ENCODE measurements around the gene LOXHD1.

LOXHD1 gene

GRCh38 chr18:46448347-46448746, 208.7 kb downstream of the LOXHD1 start:
- DNase-seq (ENCODE audit: low spot score): no peak

- no peak for DNase-seq (ENCODE audit: low spot score)
Observed at GRCh38 chr18:46447792-46448191, 209.2 kb downstream of the LOXHD1 start.

DNA sequence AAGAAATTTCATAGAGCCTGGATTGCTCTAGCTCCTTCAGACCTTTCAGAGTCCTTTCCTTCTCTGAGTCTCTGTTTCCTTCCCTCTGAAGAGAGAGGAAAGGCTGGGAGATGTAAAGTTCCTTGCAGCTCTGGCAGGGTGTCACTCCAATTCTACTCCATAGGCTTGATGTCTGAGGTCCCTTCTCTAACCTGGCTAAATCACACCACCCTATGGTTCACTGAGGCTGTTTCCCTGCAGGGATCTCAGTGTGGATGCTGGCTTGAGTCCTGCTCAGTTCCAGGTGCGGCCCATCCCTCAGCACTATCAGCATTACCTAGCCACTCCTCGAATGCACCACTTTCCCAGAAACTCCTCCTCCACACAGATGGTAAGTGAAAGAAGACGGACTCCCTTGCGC, 209.7 kb downstream of the LOXHD1 start:
- no peak for DNase-seq (ENCODE audit: low spot score)

- no peak for DNase-seq (ENCODE audit: low spot score)
Observed at GRCh38 chr18:46445522-46446313, 211.3 kb downstream of the LOXHD1 start.

DNA sequence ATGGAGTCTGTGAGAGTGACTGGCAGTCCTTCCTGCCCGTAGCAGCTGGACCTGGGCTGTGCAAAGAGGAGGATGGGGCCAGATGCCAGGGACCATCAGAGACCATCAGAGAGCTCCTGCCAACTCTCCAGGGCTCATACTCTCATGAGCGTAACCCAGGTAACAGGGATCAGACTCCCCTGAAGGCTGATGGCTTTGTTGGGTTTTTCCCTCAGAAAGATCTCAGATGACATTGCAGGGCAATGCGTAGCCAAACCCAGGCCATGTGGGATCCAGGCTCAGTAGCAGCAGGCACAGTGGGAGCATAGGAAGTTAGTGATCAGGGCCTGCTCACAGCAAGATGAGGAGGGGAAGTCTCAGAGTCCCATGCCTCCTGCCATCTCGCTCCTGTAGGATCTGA, 218.0 kb downstream of the LOXHD1 start:
- no peak for DNase-seq (ENCODE audit: low spot score)

DNA sequence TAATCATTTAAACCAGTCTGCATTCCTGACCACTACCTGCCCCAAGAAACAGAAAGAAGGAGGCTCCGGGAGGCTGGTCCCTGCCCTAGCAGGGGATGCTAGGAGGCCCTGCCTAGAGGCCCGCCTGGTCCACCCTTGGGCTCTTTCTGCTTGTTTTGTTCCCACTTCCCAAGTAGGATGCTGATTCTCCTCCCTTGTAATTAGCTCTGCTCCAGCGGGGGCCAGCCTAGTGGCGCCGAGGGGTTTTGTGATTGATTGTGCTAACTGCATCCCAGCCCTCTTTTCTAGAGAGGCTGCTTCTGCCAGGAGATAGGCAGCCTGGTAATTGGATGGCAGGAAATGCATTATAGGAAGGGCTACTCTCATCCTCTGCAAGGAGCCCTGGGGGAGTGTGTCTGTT, 220.0 kb downstream of the LOXHD1 start:
- DNase-seq (ENCODE audit: low spot score): no peak

DNA sequence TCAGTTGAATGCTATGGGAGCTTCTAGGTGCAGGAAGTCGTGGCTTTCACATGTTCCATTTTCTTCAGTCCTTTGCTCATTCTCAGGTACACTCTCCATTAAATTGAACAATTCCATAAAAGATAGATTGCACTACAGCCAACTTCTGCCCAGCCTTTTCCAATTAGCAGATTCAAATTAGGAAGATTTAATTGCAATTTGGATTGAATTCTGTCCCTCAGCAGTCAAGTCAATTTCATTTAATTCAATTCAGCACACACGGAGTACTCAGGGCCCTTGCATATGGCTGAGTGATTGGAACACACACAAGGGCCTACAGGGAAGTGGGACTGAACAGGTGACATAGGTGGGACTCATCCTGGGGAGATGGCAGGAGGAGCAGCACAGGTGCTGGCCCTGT, 220.4 kb downstream of the LOXHD1 start:
- DNase-seq (ENCODE audit: low spot score): no peak

DNA sequence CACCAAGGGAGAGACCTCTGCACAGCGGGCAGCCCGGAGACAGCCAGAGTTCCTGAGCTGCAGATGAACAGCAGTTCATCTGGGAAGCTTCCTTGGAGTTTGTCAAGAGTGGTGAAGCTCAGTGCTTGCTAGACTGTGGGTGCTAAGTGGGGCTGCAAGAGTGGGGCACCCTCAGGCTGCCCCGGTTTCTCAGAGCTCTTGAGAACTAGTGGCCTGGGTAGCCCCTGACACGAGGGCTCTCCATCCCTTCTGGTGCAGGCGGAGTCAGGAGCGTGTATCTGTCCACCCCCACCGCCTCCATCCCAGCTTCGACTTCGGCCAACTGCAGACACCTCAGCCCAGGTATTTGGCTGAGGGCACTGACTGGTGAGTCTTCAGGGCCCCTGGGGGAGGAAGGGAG, 222.0 kb downstream of the LOXHD1 start:
- DNase-seq (ENCODE audit: low spot score): no peak

GRCh38 chr18:46434629-46435028, 222.4 kb downstream of the LOXHD1 start:
- no peak for DNase-seq (ENCODE audit: low spot score)

DNA sequence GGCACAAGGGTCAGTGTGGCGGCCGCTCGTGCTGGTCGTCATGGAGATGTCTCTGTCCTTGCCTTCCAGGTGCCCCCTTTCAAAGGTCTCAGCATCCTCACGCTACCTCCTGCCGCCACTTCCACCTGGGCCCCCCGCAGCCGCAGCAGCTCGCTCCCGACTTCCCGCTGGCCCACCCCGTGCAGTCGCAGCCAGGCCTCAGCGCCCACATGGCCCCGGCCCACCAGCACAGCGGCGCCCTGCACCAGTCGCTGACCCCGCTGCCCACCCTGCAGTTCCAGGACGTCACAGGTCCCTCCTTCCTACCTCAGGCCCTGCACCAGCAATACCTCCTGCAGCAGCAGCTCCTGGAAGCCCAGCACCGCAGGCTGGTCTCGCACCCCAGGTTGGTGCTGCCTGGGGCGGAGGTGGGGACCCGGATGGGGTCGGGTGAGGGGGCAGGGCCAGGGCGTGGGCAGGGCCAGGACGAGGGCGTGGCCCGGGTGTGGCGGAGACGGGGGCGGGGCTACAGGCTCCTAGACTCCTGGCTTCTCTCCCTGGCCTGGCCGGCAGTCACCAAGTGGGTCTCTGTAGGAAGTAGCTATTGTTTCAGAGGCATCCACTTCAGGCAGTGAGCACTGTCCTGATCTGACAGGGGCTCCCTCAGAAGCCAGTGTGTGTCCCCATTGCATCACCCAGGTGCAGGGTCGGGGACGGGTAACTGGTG, 223.7 kb downstream of the LOXHD1 start:
- no peak for DNase-seq (ENCODE audit: low spot score)

GRCh38 chr18:46431522-46432171, 225.4 kb downstream of the LOXHD1 start:
- no peak for DNase-seq (ENCODE audit: low spot score)

- no peak for DNase-seq (ENCODE audit: low spot score)
Observed at GRCh38 chr18:46429649-46430224, 227.3 kb downstream of the LOXHD1 start.

GRCh38 chr18:46429130-46429529, 227.9 kb downstream of the LOXHD1 start:
- DNase-seq (ENCODE audit: low spot score): no peak

DNA sequence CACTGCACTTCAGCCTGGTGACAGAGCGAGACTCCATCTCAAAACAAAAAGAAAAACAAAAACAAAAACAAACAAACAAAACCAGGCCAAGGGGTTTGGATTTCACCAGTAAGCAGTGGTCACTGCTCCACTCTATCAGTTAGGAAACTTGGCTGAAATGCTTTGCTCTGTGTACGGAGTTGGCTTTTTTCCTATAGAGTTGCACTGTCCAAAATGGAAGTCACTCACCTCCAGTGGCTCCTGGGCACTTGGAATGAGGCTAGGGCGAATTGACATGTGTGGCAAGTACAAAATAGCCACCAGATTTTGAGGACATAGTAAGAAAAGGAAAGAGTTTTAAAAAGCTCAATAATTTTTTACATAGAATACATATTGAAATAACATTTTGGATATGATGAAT, 228.7 kb downstream of the LOXHD1 start:
- no peak for DNase-seq (ENCODE audit: low spot score)

- DNase-seq (ENCODE audit: low spot score): no peak
Observed at GRCh38 chr18:46427216-46427995, 229.6 kb downstream of the LOXHD1 start.

All from CD4-positive, alpha-beta T cell treated with Interleukin-6 at 100 ng/mL for 8 hours (primary cell).